Dedifferentiated amniotic fluid mesenchymal stem cell (primary cell): Measurements from ENCODE around the gene EFEMP2.

Experiments
- DNase-seq: peaks from one replicate; pipeline ENCODE4 v3.0.0-alpha.2; 2016; ENCODE audit errors: extremely low spot score

The EFEMP2 gene

DNA sequence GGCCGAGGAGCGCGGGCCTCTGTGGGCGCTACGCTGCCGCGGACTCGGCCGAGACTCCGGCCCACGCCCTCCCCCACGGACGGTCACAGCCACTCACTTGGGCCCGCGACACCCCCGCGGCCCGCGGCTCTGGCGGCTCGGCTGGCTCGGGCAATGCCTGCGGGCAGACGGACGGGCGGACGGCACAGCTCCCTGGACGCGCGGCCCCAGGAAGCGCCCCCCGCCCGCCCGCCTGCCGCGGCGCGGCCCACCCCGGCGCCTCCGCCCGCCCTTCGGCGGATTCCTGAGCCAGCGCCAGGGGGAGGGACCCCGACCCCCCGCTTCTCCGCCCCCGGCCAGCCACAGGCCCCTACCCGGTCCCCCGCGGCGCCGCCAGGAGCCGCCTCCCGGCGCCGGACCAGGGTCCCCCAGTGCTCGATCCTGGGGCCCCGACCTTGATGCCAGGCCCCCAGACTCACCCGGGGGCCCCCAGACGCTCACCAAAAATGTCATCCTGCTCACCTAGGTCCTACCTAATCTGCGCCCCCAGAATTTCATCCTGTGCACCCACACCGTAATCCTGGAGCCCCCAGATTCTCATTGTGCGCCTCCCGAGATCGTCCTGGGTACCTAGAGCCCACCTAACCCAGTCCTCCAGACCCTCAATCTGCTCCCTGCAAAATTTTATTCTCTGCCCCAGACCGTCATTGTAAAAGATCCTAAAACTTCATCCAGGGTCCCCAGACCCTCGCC lies at the start of gene EFEMP2:
Gene EFEMP2 (minus strand): TSS at position 215 of the 732 bp plus-strand sequence. CDS start 446 bp downstream, outside the sequence.
- no peak for DNase-seq

DNA sequence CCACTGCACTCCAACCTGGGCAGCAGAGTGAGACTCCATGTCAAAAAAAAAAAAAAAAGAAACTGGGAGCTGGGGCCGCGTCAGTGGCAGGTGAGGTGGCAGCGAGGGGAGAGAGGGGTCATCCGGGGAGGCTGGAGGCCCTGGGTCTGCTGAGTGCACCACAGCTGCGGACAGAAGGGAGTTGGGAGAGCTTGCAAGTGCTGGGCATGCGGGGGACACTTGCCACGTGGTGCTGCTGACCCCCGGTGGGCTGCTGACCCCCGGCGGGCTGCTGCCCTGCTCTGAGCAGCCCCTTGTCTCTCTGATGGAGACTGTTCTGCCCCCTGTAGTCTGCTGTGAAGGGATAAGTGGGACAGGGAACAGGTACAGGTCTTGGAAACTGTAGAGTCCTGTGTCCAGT lies 49.3 kb upstream of the EFEMP2 start:
- no peak for DNase-seq

DNA sequence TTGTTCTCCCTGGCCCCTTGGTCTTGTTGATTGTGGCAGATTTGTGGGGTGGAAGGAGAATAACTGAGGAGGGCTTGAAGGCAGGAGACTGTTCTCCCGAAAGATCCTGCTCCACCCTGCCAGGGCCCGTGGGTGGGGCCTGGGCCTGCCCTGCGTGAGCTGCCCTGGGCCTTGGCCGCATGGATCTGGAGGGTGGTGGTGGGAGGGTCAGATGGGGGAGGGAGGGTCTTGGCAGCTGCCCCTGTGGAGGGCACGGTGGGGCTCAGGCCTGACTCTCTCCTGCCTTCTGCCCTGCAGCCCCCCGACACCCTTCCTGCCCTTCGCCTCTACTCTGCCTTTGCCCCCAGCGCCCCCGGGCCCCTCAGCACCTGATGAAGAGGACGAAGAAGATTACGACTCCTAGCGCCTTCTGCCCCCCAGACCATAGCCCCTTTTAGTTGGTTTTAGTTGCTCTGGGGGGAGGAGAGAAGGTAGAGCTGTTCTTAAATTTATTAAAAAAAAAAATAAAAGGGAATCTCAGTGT lies 48.5 kb upstream of the EFEMP2 start:
- DNase-seq: no peak

GRCh38 chr11:65920372-65920802 lies 47.8 kb upstream of the EFEMP2 start:
- DNase-seq: no peak

DNA sequence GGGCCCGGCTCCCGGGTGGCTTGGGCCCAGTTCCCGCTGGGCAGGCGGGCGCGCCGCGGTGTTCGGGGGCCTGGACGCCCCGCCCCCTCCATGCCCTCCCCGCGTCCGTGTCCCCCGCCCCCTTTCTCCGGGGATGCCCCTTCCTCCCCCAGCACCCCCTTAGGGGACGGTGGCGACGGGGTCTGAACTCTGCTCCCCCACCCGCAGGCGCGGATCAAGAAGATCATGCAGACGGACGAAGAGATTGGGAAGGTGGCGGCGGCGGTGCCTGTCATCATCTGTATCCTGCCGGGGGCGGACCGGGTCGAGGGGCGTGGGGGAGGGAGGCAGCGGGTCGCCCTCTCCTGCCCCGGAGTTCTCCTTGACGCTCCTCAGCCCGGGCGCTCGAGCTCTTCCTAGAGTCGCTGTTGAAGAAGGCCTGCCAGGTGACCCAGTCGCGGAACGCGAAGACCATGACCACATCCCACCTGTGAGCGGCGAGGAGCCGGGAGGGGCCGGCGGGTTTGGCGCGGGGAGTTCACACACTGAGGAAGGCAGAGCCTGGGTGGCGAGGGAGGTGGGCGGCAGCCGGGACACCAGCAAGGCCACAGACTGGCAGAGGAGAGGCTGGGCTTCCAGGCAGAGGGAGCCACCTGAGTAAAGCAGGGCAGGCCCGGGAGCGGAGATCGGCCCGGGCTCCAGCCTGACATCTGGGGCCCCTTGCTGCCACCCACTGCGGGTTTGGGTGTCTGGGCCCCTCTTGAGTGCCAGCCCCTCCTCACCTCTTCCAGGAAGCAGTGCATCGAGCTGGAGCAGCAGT lies 47.2 kb upstream of the EFEMP2 start:
- DNase-seq: no peak

DNA sequence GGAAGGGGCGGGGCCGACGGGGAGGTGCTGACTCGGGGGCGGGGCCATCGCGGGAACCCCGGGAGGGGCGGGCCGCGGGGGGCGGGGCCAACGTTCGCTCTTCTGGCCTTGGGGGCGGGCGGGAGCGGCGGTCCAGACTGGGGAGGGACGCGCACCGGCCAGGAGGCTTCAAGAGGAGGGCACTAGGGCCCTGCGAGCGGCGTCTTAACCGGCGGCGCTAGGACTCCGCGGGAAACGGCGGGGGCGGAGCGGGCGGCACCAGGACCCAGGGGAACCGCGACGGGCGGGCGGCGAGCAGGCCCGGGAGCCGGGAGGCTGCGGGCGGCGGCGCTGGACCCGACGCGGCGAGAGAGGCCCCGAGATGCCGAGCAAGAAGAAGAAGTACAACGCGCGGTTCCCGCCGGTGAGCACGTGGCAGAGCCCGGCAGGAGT lies 46.6 kb upstream of the EFEMP2 start, which contains the start of gene DRAP1:
Gene DRAP1 (plus strand): TSS at position 286 of the 432 bp plus-strand sequence. CDS start 76 bp downstream, at position 362.
- DNase-seq: peak; percentile 98

DNA sequence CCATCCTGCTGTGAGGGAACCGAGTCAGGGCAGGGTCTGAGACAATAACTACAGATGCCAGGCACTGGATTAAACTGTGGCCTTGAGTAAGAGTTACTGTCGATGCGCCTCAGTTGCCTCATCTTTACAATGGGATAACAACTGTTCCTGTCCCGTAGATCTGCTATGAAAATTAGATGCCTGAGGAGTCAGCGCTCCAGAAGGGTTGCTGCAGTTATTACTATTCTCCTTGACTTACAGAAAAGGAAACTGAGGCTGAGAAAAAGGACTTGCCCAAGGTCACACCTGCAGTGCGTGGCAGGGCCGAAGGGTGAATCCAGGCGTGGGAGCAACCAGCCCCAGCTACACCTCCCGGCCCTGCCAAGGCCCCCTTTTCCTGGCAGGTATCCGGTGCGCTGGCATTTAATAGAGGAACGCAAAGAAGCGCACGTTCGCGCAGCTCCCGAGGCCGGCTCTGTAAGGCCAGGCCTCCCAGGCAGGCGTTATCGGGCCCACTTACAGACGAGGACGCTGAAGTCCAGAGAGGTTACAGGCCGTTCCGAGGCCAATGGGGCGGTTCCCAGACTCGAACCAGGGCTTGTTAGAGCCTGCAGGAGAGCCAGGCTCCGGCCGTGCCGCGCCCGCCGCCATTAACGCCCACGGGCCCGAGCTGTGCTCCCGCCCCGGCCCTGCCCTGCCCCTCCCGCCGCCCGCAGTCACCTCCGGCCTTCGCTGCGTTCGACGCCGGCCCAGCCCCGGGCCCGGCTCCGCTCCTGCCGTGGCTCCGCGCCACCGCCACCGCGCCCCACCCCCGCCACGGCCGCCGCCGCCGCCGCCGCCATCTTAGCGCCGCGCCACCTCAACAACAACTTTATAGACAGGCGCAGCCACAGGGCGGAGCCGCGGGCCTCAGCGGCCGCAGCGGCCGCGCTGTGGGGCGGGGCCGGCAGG lies 45.9 kb upstream of the EFEMP2 start, which contains the start of gene C11orf68:
Gene C11orf68 (minus strand): TSS at position 852 of the 930 bp plus-strand sequence. CDS start 31 bp downstream, at position 821.
- no peak for DNase-seq

DNA sequence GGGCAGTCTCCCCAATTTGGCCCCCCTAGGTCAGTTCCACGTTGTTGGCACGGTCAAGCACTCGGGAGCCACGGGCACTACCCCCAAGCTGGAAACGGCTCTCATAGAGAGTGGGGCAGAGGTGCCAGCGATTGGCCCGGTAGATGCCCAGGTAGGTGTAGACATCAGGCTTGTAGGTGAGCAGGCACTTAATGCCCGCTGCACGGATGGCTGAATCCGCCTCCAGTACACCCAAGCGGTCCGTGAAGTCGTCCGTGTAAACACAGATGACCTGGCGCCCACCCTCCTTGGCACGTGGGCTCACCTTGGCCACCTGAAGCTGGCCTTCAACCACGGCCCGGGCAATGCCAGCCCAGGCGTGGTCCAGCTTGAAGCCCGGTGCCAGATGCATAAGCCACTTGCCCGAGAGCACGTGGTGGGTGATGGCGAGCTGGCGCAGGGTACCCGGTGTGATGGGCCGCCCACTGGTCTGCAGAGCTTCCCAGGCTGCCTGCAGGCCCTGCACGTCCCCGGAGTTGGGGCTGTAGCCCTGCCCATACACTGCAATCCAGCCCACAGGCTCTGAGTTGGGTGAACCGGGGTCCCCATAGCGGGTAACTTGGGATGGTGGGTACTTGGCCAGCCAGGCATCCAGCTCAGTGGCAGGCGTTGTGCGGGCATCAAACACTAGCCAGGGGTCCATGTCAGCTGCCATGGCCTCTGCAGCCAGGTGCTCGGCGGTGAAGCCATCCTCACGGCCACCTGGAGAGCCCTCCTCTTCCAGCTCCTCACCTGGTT lies 45.0 kb upstream of the EFEMP2 start:
- no peak for DNase-seq

GRCh38 chr11:65917077-65917433 lies 44.5 kb upstream of the EFEMP2 start:
- DNase-seq: no peak

DNA sequence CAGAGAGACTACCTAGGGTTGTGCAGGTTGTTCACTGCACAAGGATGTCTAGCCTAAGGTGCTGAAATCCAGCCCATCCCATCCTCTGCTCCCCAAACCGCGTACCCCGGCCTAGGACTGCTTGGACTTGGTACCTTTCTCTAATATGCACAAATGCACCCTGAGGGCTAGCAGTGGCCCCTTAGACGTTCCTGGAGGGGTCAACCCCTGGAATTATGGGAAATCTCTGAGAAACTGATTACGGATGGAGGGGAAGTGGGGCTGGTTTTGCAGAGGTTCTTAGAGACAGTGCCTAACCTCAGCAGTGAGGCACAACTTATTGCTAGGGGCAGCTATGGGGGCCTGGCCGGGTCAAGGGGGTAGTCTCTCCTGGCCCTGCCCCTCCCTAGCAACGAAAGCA lies 43.8 kb upstream of the EFEMP2 start:
- DNase-seq: no peak

- peak; percentile 96 for DNase-seq
Observed at GRCh38 chr11:65915821-65916251, 43.2 kb upstream of the EFEMP2 start.

DNA sequence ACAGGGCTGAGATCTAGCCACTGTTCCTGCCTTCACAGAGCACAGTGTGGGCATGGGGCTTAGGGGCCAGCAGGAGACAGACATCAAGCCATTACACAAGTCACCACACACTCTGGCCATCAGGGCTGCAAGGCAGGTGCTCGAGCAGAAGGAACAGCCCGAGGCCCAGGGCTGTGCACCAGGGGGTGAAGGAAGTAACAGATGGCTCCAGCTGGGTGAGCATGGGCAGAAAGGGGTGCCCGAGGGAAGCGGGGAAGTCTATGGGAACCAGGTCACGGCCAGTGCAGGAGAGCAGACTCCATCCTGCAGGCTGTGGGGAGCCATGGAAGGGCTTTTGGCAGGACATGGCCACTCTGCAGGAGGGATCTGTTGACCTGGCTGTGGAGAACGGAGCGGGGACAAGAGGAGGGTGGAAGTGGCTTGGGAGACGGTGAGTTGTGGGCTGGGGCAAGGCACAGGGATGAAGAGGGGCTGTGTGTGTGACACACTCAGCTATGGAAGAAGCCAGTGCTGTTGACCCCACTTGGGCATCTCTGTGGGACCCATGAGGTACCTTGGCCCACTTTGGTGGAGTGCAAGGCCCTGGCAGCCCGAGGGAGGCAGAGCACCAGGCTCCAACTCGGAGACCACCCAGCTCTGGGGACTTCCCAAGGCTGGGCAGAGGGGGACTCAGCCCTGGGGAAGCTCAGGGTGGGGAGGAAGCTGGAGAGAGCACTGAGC lies 42.7 kb upstream of the EFEMP2 start:
- no peak for DNase-seq

GRCh38 chr11:65912845-65913244 lies 40.2 kb upstream of the EFEMP2 start:
- DNase-seq: no peak

- peak; percentile 49 for DNase-seq
Observed at GRCh38 chr11:65911682-65912568, 39.3 kb upstream of the EFEMP2 start.

DNA sequence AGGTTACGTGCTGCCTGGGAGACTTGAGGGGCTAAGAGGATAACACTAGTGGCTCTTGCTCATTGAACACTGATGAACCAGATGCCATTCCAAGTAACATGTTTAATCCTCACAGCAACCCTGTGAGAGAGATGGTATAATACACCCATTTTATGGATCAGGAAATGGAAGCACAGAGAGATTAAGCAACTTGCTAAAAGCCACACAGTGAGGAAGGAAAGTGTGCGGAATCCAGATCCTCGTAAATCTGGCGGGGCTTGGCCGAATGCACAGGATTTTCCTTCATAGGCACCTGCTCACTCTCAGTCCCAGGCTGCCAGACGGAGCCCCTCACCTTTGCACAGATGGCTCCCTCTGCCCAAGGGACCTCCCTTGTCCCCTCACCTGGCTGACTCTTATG lies 35.3 kb upstream of the EFEMP2 start:
- no peak for DNase-seq

- DNase-seq: no peak
Observed at GRCh38 chr11:65906602-65907001, 34.0 kb upstream of the EFEMP2 start.

DNA sequence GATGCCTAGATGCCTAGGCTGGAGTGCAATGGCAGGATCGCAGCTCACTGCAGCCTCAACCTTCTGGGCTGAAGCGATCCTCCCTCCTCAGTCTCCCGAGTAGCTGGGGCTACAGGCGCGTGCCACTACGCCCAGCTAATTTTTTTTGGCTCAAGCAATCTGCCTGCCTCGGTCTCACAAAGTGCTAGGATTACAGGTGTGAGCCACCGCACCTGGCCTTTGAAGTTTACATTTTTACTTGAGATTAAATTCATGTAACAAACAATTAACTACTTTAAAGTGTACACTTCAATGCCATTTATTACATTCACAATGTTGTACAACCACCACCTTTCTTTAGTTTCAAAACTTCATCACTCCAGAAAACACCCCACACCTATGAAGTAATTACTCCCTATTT lies 31.1 kb upstream of the EFEMP2 start:
- no peak for DNase-seq

DNA sequence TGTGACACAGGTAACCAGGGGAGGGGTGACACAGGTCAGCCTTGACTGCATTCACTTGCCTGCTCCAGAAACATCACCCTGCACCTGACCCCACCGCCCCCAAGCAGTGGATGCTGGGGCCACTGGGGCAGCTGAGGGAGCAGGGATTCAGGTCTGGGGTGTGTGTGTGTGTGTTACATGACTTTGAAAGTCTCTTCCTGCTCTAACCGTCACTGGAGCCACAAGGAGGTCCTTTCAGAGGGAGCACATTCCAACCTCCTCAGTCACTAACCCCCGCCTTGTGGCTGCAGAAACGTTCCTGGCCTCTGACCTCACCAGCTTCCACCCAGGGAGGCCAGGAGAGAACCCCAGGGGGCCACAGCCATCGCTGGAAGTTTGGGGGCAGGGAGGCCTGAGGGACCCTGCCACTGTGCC lies 30.5 kb upstream of the EFEMP2 start:
- peak; percentile 66 for DNase-seq

DNA sequence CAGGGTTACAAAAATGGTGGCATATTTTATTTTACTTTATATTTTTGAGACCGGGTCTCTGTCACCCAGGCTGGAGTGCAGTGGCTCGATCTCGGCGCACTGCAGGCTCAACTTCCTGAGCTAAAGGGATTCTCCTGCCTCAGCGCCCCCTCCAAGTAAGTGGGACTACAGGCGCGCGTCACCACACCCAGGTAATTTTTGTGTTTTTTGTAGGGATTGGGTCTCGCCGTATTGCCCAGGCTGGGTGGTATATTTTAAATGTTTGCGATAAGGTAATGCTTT lies 28.2 kb upstream of the EFEMP2 start:
- no peak for DNase-seq
